ENCODE data around the gene SLC25A27. TPM values are rescaled to one million over a fixed set of nuclear protein-coding genes. Genes with fewer than 3 reads are reported as not detected.

SLC25A27 gene
- total and polyA plus RNA-seq, 5 donors from 2014 or later: 0.15 to 0.54 TPM; not detected in 3

DNA sequence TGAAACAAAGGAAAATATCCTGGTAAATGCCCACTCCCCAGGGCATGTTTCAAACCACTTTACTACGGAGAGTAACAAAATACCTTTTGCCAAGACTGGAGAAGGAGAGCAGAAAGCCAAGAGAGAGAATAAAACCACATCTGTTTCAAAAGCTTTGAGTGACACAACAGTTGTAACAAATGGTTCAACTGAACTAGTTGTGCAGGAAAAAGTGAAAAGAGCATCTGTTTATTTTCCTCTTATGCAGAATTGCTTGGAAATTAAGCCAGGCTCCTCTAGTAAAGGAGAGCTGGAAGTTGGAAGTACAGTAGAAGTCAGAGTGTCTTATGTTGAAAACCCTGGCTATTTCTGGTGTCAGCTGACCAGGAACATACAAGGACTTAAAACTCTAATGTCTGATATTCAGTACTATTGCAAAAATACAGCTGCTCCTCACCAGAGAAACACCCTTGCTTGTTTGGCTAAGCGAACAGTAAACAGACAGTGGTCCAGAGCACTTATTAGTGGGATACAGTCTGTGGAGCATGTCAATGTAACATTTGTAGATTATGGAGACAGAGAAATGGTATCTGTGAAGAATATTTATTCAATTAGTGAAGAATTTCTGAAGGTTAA, 37.5 kb downstream of the SLC25A27 start:
- no peak for ATAC-seq (ENCODE audit: low read depth in 2 of 2)
- H3K9me3 ChIP-seq (ENCODE audit: control insufficient read depth in 2 of 2, low read length in 2 of 2): no peaks in the 10 kb centered on the region
- no peaks in the 10 kb centered on the region for H3K27me3 ChIP-seq (ENCODE audit: control insufficient read depth, insufficient read depth, low read length)
- H3K27ac ChIP-seq (ENCODE audit: insufficient read depth, low read length, poor library complexity, severe bottlenecking): no peak overlapping the region
- Mint-ChIP-seq H3K9me3 (peaks cover 0 to 2% (median 0%) of the 10 kb centered on the region in 7 donors), H3K27me3 (peaks cover under 1% of the 10 kb centered on the region), H3K36me3 (no peaks in the 10 kb centered on the region), H3K27ac (no peak overlapping the region), H3K4me1 (no peaks in the 10 kb centered on the region), H3K4me3 (no peak overlapping the region)
- no peaks in the 10 kb centered on the region for H3K36me3 ChIP-seq (ENCODE audit: control insufficient read depth, insufficient read depth, low read length)
- no peak for DNase-seq
- H3K4me1 ChIP-seq (ENCODE audit: control insufficient read depth, insufficient read depth, low read length, poor library complexity, severe bottlenecking): no peaks in the 10 kb centered on the region
- no peak overlapping the region for H3K4me3 ChIP-seq (ENCODE audit: low read depth, low read length)

DNA sequence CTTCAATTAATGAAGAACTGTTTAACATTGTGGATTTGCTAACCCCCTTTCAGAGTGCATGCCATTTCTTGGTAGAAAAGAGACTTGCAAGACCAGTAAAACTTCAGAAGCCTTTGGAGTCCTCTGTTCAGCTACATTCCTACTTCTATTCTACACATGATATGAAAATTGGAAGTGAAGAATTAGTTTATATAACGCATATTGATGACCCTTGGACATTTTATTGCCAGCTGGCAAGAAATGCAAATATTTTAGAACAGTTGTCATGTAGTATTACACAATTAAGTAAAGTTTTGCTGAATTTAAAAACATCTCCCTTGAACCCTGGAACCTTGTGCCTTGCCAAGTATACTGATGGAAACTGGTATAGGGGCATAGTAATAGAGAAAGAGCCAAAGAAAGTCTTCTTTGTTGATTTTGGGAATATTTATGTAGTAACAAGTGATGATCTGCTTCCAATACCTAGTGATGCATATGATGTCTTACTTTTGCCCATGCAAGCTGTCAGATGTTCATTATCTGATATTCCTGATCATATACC, 38.2 kb downstream of the SLC25A27 start:
- no peaks in the 10 kb centered on the region for H3K4me1 Mint-ChIP-seq
- Histone ChIP-seq H3K36me3 (ENCODE audit: control insufficient read depth, insufficient read depth, low read length) (no peaks in the 10 kb centered on the region), H3K9me3 (ENCODE audit: control insufficient read depth in 2 of 2, low read length in 2 of 2) (no peaks in the 10 kb centered on the region), H3K27ac (ENCODE audit: insufficient read depth, low read length, poor library complexity, severe bottlenecking) (no peak overlapping the region), H3K4me3 (ENCODE audit: low read depth, low read length) (no peak overlapping the region), H3K4me1 (ENCODE audit: control insufficient read depth, insufficient read depth, low read length, poor library complexity, severe bottlenecking) (no peaks in the 10 kb centered on the region), H3K27me3 (ENCODE audit: control insufficient read depth, insufficient read depth, low read length) (no peaks in the 10 kb centered on the region)
- H3K27ac Mint-ChIP-seq: no peak overlapping the region
- DNase-seq (no peak), ATAC-seq (ENCODE audit: low read depth in 2 of 2) (no peak)
- peaks cover 4% of the 10 kb centered on the region for H3K27me3 Mint-ChIP-seq
- no peaks in the 10 kb centered on the region for H3K36me3 Mint-ChIP-seq
- H3K9me3 Mint-ChIP-seq: no peaks in the 10 kb centered on the region
- no peak overlapping the region for H3K4me3 Mint-ChIP-seq

DNA sequence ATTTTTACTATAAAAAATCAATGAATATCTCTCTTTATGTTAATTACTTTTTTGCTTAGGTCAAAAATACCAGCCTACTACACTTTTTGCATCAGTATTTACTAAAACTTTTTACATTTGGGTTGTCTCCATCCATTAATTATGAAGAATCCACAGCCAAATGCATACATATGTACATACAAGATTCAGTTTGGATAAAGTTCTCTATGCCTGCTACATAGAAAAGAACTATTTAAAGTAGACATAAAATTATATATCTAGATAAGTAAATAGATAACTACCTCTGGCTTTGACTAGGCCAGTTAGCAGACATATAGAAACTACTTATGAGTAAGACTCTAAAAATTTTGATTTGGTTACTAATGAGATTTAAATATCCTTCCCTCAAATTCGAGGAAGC, 47.2 kb downstream of the SLC25A27 start:
- Mint-ChIP-seq H3K27me3 (peaks cover 15% of the 10 kb centered on the region), H3K27ac (no peak overlapping the region), H3K4me3 (no peak overlapping the region), H3K9me3 (no peaks in the 10 kb centered on the region), H3K36me3 (no peaks in the 10 kb centered on the region), H3K4me1 (no peaks in the 10 kb centered on the region)
- no peaks in the 10 kb centered on the region for H3K9me3 ChIP-seq (ENCODE audit: control insufficient read depth in 2 of 2, low read length in 2 of 2)
- no peaks in the 10 kb centered on the region for H3K4me1 ChIP-seq (ENCODE audit: control insufficient read depth, insufficient read depth, low read length, poor library complexity, severe bottlenecking)
- DNase-seq (no peak), ATAC-seq (ENCODE audit: low read depth in 2 of 2) (no peak)
- no peak overlapping the region for H3K4me3 ChIP-seq (ENCODE audit: low read depth, low read length)
- H3K27me3 ChIP-seq (ENCODE audit: control insufficient read depth, insufficient read depth, low read length): peaks cover 5% of the 10 kb centered on the region
- no peaks in the 10 kb centered on the region for H3K36me3 ChIP-seq (ENCODE audit: control insufficient read depth, insufficient read depth, low read length)
- no peak overlapping the region for H3K27ac ChIP-seq (ENCODE audit: insufficient read depth, low read length, poor library complexity, severe bottlenecking)

GRCh38 chr6:46704562-46704961, 51.8 kb downstream of the SLC25A27 start:
- H3K36me3 ChIP-seq (ENCODE audit: control insufficient read depth, insufficient read depth, low read length): no peaks in the 10 kb centered on the region
- Mint-ChIP-seq H3K4me3 (no peak overlapping the region), H3K4me1 (no peaks in the 10 kb centered on the region), H3K9me3 (peaks cover 0 to 6% (median 0%) of the 10 kb centered on the region in 7 donors), H3K27ac (no peak overlapping the region), H3K27me3 (peaks cover 15% of the 10 kb centered on the region), H3K36me3 (no peaks in the 10 kb centered on the region)
- peaks cover 4% of the 10 kb centered on the region for H3K27me3 ChIP-seq (ENCODE audit: control insufficient read depth, insufficient read depth, low read length)
- no peaks in the 10 kb centered on the region for H3K9me3 ChIP-seq (ENCODE audit: control insufficient read depth in 2 of 2, low read length in 2 of 2)
- no peak overlapping the region for H3K27ac ChIP-seq (ENCODE audit: insufficient read depth, low read length, poor library complexity, severe bottlenecking)
- no peak overlapping the region for H3K4me3 ChIP-seq (ENCODE audit: low read depth, low read length)
- no peaks in the 10 kb centered on the region for H3K4me1 ChIP-seq (ENCODE audit: control insufficient read depth, insufficient read depth, low read length, poor library complexity, severe bottlenecking)
- no peak for ATAC-seq (ENCODE audit: low read depth in 2 of 2)
- DNase-seq: no peak

DNA sequence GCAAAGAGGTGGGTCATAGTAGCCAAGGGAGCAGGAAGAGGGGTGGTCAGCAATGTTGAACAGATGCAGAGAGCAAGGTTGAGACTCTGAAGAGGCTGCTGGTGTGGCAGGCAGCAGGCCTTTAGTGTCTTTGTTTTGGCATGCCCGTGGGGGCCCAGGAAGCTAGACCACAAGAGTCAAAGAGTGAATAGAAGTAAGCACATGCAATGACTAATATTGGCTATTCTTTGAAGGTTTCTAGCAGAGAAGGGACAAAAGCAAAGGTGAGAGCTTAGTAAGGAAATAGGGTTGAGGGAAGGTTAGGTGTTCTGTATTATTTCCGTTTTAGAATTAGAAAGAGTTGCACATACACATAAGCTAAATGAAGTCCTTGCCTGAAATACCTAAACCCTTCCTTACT, 53.7 kb downstream of the SLC25A27 start:
- no peak overlapping the region for H3K27ac Mint-ChIP-seq
- peaks cover 15% of the 10 kb centered on the region for H3K27me3 Mint-ChIP-seq

GRCh38 chr6:46711491-46711890, 58.7 kb downstream of the SLC25A27 start:
- H3K9me3 Mint-ChIP-seq: peaks cover 0 to 4% (median 0%) of the 10 kb centered on the region in 7 donors
- Histone ChIP-seq H3K4me1 (ENCODE audit: control insufficient read depth, insufficient read depth, low read length, poor library complexity, severe bottlenecking) (no peaks in the 10 kb centered on the region), H3K9me3 (ENCODE audit: control insufficient read depth in 2 of 2, low read length in 2 of 2) (no peaks in the 10 kb centered on the region), H3K27me3 (ENCODE audit: control insufficient read depth, insufficient read depth, low read length) (no peaks in the 10 kb centered on the region), H3K4me3 (ENCODE audit: low read depth, low read length) (no peak overlapping the region), H3K36me3 (ENCODE audit: control insufficient read depth, insufficient read depth, low read length) (no peaks in the 10 kb centered on the region), H3K27ac (ENCODE audit: insufficient read depth, low read length, poor library complexity, severe bottlenecking) (no peak overlapping the region)
- no peak overlapping the region for H3K27ac Mint-ChIP-seq
- H3K4me1 Mint-ChIP-seq: no peaks in the 10 kb centered on the region
- H3K36me3 Mint-ChIP-seq: no peaks in the 10 kb centered on the region
- no peak overlapping the region for H3K4me3 Mint-ChIP-seq
- ATAC-seq (ENCODE audit: low read depth in 2 of 2) (no peak), DNase-seq (no peak)
- H3K27me3 Mint-ChIP-seq: peaks cover 4% of the 10 kb centered on the region

More for the DNA sequence above, 53.7 kb downstream of the SLC25A27 start:
- ATAC-seq (ENCODE audit: low read depth in 2 of 2) (no peak), DNase-seq (peak in 1 of 3 donors; percentile 2)
- no peaks in the 10 kb centered on the region for H3K36me3 Mint-ChIP-seq
- Histone ChIP-seq H3K27ac (ENCODE audit: insufficient read depth, low read length, poor library complexity, severe bottlenecking) (no peak overlapping the region), H3K9me3 (ENCODE audit: control insufficient read depth in 2 of 2, low read length in 2 of 2) (no peaks in the 10 kb centered on the region), H3K36me3 (ENCODE audit: control insufficient read depth, insufficient read depth, low read length) (no peaks in the 10 kb centered on the region), H3K4me3 (ENCODE audit: low read depth, low read length) (no peak overlapping the region), H3K4me1 (ENCODE audit: control insufficient read depth, insufficient read depth, low read length, poor library complexity, severe bottlenecking) (no peaks in the 10 kb centered on the region), H3K27me3 (ENCODE audit: control insufficient read depth, insufficient read depth, low read length) (no peaks in the 10 kb centered on the region)
- peaks cover 0 to 6% (median 0%) of the 10 kb centered on the region in 7 donors for H3K9me3 Mint-ChIP-seq
- no peak overlapping the region for H3K4me3 Mint-ChIP-seq
- no peaks in the 10 kb centered on the region for H3K4me1 Mint-ChIP-seq

GRCh38 chr6:46715141-46715540, 62.4 kb downstream of the SLC25A27 start:
- Mint-ChIP-seq H3K36me3 (no peaks in the 10 kb centered on the region), H3K9me3 (peaks cover 0 to 6% (median 0%) of the 10 kb centered on the region in 7 donors), H3K27me3 (no peaks in the 10 kb centered on the region), H3K4me3 (no peak overlapping the region), H3K27ac (no peak overlapping the region), H3K4me1 (peaks cover 0 to 3% (median 0%) of the 10 kb centered on the region in 4 donors)
- Histone ChIP-seq H3K4me1 (ENCODE audit: control insufficient read depth, insufficient read depth, low read length, poor library complexity, severe bottlenecking) (no peaks in the 10 kb centered on the region), H3K9me3 (ENCODE audit: control insufficient read depth in 2 of 2, low read length in 2 of 2) (no peaks in the 10 kb centered on the region), H3K36me3 (ENCODE audit: control insufficient read depth, insufficient read depth, low read length) (no peaks in the 10 kb centered on the region), H3K4me3 (ENCODE audit: low read depth, low read length) (no peak overlapping the region), H3K27ac (ENCODE audit: insufficient read depth, low read length, poor library complexity, severe bottlenecking) (no peak overlapping the region), H3K27me3 (ENCODE audit: control insufficient read depth, insufficient read depth, low read length) (no peaks in the 10 kb centered on the region)
- ATAC-seq (ENCODE audit: low read depth in 2 of 2): no peak
- no peak for DNase-seq

DNA sequence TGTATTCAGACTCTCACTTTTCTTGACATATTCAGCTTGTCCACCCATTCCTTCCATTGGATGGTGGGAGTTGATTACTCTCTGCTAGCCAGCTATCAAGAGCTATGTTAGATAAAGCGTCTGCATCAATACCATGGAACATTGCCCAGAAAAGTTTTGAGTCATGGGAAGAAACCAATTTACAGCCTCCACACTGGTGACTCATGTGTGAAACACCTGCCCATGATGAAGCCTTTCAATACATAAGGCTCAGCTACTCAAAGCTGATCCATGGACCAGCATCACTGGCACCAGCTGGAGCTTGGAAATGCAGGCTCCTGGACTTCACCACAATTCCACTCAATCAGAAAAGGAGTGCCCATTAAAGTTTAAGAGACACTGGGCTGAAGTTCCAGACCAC, 66.3 kb downstream of the SLC25A27 start:
- no peaks in the 10 kb centered on the region for H3K9me3 ChIP-seq (ENCODE audit: control insufficient read depth in 2 of 2, low read length in 2 of 2)
- no peak overlapping the region for H3K27ac ChIP-seq (ENCODE audit: insufficient read depth, low read length, poor library complexity, severe bottlenecking)
- DNase-seq (no peak), ATAC-seq (ENCODE audit: low read depth in 2 of 2) (no peak)
- H3K27me3 ChIP-seq (ENCODE audit: control insufficient read depth, insufficient read depth, low read length): no peaks in the 10 kb centered on the region
- H3K27me3 Mint-ChIP-seq: no peaks in the 10 kb centered on the region
- no peaks in the 10 kb centered on the region for H3K4me1 ChIP-seq (ENCODE audit: control insufficient read depth, insufficient read depth, low read length, poor library complexity, severe bottlenecking)
- H3K4me1 Mint-ChIP-seq: peaks cover 0 to 3% (median 0%) of the 10 kb centered on the region in 4 donors
- H3K4me3 Mint-ChIP-seq: no peak overlapping the region
- H3K36me3 ChIP-seq (ENCODE audit: control insufficient read depth, insufficient read depth, low read length): no peaks in the 10 kb centered on the region
- H3K4me3 ChIP-seq (ENCODE audit: low read depth, low read length): no peak overlapping the region
- H3K9me3 Mint-ChIP-seq: peaks cover 0 to 4% (median 0%) of the 10 kb centered on the region in 7 donors
- H3K27ac Mint-ChIP-seq: no peak overlapping the region
- H3K36me3 Mint-ChIP-seq: no peaks in the 10 kb centered on the region
